ENCODE measurements around the gene ZXDC.

The ZXDC gene

GRCh38 chr3:126432361-126433104 is 43.2 kb downstream of the ZXDC start:
- Mint-ChIP-seq H3K4me3 (no peak overlapping the region), H3K27ac (no peak overlapping the region), H3K9me3 (peaks cover 3% of the 10 kb centered on the region), H3K36me3 (ENCODE audit: low read depth) (peaks cover 5% of the 10 kb centered on the region), H3K4me1 (ENCODE audit: low read depth) (no peaks in the 10 kb centered on the region), H3K27me3 (ENCODE audit: low read depth) (no peaks in the 10 kb centered on the region)
- DNase-seq (ENCODE audit: low spot score), result no peak

DNA sequence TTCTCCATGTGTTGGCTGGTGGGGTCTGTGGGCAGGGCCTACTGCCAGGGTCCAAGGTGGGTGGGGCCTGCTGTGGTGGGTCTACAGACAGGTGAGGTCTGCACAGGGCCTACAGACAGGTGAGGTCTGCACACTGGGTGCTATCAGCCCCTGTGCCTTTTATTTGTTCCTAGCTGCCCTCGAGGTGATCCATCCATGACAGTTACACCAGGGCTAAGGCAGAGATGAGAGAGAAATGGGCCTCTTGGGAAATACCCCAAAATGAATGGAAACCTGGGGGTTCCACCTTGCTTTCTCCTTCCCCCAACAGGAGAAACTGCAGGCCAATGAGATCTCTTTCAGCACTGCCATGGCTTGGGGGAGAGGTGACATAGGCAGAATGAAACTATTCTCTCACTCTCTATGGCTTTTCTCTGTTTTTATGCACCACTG is 44.6 kb downstream of the ZXDC start:
- Mint-ChIP-seq H3K36me3 (ENCODE audit: low read depth) (no peaks in the 10 kb centered on the region), H3K9me3 (peaks cover 12% of the 10 kb centered on the region), H3K4me1 (ENCODE audit: low read depth) (no peaks in the 10 kb centered on the region), H3K27ac (no peak overlapping the region), H3K4me3 (no peak overlapping the region), H3K27me3 (ENCODE audit: low read depth) (no peaks in the 10 kb centered on the region)
- DNase-seq (ENCODE audit: low spot score), result no peak

DNA sequence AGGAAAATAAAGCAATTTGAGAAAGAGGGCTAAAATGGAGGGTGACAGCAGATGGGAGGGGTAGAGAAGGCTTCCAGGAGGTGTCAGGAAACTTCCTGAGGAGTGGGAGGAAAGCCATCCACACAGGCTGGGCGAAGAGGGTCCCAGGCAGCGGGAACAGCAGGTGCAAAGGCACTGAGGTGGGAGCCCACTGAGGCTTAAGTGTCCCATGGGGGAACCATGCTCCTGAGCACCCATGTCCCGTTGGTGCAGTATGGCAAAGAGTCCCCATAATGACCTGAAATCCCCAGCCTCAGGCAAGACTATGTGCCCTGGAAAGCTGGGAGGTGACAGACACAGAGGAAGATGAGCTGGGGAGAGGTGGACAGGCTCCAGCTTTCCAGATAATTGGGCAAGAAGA is 50.9 kb downstream of the ZXDC start:
- Mint-ChIP-seq H3K36me3 (ENCODE audit: low read depth) (no peaks in the 10 kb centered on the region), H3K9me3 (peaks cover 21% of the 10 kb centered on the region)
- DNase-seq (ENCODE audit: low spot score), result no peak

GRCh38 chr3:126424039-126424717 is 51.5 kb downstream of the ZXDC start:
- no peaks in the 10 kb centered on the region for H3K36me3 Mint-ChIP-seq (ENCODE audit: low read depth)
- H3K9me3 Mint-ChIP-seq, result peaks cover 21% of the 10 kb centered on the region
- peaks cover 2% of the 10 kb centered on the region for H3K4me1 Mint-ChIP-seq (ENCODE audit: low read depth)
- H3K4me3 Mint-ChIP-seq, result no peak overlapping the region
- no peak overlapping the region for H3K27ac Mint-ChIP-seq
- no peak for DNase-seq (ENCODE audit: low spot score)
- H3K27me3 Mint-ChIP-seq (ENCODE audit: low read depth), result no peaks in the 10 kb centered on the region

More for the DNA sequence above, 50.9 kb downstream of the ZXDC start:
- Mint-ChIP-seq H3K4me1 (ENCODE audit: low read depth) (peaks cover 2% of the 10 kb centered on the region), H3K27ac (no peak overlapping the region), H3K27me3 (ENCODE audit: low read depth) (no peaks in the 10 kb centered on the region), H3K4me3 (no peak overlapping the region)

DNA sequence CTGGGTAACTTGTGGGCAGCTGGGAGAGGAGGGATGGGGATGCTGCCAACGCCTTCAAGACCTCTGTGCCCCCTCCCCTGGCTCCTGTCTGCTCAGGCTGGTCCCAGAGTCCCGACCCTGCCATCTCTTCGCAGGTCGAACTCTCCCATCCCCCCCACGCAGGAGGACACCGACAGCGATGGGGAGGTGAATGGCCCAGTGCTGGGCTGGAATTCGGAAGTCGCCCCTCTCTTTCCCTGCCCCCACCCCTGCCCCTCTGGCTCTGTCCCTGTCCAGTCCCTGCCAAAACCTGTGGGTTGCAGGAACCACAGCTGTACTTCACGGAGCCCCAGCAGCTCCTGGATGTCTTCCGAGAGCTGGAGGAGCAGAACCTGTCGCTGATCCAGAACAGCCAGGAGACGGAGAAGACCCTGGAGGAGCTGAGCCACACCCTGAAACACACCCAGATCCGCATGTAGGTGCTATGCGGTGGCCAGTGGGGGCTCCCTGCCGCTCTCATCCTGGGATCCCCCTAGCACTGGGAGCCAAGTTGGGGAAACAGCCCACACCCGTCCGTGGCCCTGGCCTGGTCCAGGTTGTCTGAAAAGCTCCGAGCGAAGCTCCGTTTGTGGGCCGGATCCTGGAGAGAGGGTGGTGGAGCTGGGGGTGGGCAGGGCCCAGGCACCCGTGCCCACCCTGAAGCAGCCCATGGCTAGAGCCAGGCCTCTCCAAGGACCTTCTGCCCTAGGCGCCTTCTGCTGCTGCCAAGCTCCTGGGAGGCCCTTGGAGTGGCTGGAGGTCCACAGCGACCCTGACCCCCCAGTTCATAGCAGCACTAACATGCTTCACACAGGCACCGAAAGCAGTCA is 52.3 kb downstream of the ZXDC start:
- no peak overlapping the region for H3K4me3 Mint-ChIP-seq
- H3K36me3 Mint-ChIP-seq (ENCODE audit: low read depth), result no peaks in the 10 kb centered on the region
- no peaks in the 10 kb centered on the region for H3K27me3 Mint-ChIP-seq (ENCODE audit: low read depth)
- DNase-seq (ENCODE audit: low spot score), result no peak
- H3K27ac Mint-ChIP-seq, result no peak overlapping the region
- H3K4me1 Mint-ChIP-seq (ENCODE audit: low read depth), result peaks cover 2% of the 10 kb centered on the region
- H3K9me3 Mint-ChIP-seq, result peaks cover 21% of the 10 kb centered on the region

- no peaks in the 10 kb centered on the region for H3K27me3 Mint-ChIP-seq (ENCODE audit: low read depth)
- peaks cover 2% of the 10 kb centered on the region for H3K4me1 Mint-ChIP-seq (ENCODE audit: low read depth)
- DNase-seq (ENCODE audit: low spot score), result no peak
- H3K9me3 Mint-ChIP-seq, result peaks cover 19% of the 10 kb centered on the region
- no peak overlapping the region for H3K4me3 Mint-ChIP-seq
- no peaks in the 10 kb centered on the region for H3K36me3 Mint-ChIP-seq (ENCODE audit: low read depth)
- H3K27ac Mint-ChIP-seq, result no peak overlapping the region
Measured at GRCh38 chr3:126422571-126423091, 53.1 kb downstream of the ZXDC start.

DNA sequence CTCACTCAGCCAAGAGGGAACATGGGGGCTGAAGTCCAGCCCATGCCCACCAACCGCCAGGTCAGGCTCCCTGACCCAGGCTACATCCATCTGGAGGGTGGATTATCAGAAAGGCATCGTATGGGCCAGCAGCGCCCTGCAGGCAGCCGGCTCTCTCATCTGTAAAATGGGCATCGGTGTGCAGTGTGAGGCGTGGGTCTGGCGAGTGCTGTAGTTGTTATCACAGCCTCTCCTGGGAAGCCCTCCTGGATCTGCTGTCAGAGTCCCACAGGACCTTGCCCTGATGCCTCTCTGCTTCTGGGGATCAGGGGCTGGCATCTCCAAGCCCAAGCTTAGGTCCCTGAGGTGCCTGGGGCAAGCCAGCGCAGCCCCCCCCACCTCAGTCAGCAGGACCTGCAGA is 53.6 kb downstream of the ZXDC start:
- Mint-ChIP-seq H3K4me3 (no peak overlapping the region), H3K27me3 (ENCODE audit: low read depth) (no peaks in the 10 kb centered on the region)

DNA sequence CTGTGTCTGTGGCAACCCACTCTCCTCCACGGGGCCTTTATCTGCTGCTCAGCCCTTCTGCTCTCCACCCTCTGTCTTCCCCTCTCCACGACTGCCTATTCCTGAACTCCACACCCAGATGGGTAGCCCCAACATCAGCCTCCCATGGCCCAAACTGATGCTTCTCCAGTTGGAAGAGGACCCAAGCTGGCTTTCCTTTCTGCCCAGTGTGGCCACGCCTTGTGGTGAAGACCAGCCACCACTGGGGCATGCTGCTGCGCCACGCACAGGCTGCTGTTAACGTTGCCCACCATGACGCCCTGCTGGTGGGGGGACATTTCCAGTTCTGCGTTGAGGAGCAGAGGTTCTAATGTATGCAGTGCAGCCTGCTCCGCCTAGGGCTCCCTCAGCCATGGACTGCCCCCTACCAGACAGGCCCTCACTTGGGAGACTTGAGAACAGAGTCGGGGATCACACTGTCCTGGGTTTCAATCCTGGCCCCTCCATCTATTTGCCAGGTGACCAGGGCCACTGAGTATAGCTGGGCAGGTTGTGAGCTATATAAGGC is 54.0 kb downstream of the ZXDC start:
- Mint-ChIP-seq H3K27ac (no peak overlapping the region), H3K9me3 (peaks cover 9% of the 10 kb centered on the region), H3K27me3 (ENCODE audit: low read depth) (no peaks in the 10 kb centered on the region), H3K4me1 (ENCODE audit: low read depth) (peaks cover 2% of the 10 kb centered on the region), H3K4me3 (no peak overlapping the region), H3K36me3 (ENCODE audit: low read depth) (no peaks in the 10 kb centered on the region)
- DNase-seq (ENCODE audit: low spot score), result no peak

More for the DNA sequence above, 53.6 kb downstream of the ZXDC start:
- H3K4me1 Mint-ChIP-seq (ENCODE audit: low read depth), result peaks cover 2% of the 10 kb centered on the region
- no peak for DNase-seq (ENCODE audit: low spot score)
- H3K9me3 Mint-ChIP-seq, result peaks cover 14% of the 10 kb centered on the region
- no peak overlapping the region for H3K27ac Mint-ChIP-seq
- no peaks in the 10 kb centered on the region for H3K36me3 Mint-ChIP-seq (ENCODE audit: low read depth)

GRCh38 chr3:126419886-126420786 is 55.6 kb downstream of the ZXDC start:
- DNase-seq (ENCODE audit: low spot score), result no peak
- Mint-ChIP-seq H3K4me1 (ENCODE audit: low read depth) (peaks cover 2% of the 10 kb centered on the region), H3K4me3 (no peak overlapping the region), H3K27ac (no peak overlapping the region), H3K9me3 (no peaks in the 10 kb centered on the region), H3K36me3 (ENCODE audit: low read depth) (no peaks in the 10 kb centered on the region), H3K27me3 (ENCODE audit: low read depth) (no peaks in the 10 kb centered on the region)

- no peak overlapping the region for H3K4me3 Mint-ChIP-seq
- H3K36me3 Mint-ChIP-seq (ENCODE audit: low read depth), result no peaks in the 10 kb centered on the region
- peaks cover 2% of the 10 kb centered on the region for H3K27me3 Mint-ChIP-seq (ENCODE audit: low read depth)
- no peak for DNase-seq (ENCODE audit: low spot score)
- H3K9me3 Mint-ChIP-seq, result no peaks in the 10 kb centered on the region
- H3K4me1 Mint-ChIP-seq (ENCODE audit: low read depth), result peaks cover 2% of the 10 kb centered on the region
- no peak overlapping the region for H3K27ac Mint-ChIP-seq
Measured at GRCh38 chr3:126419151-126419703, 56.5 kb downstream of the ZXDC start.

- no peak overlapping the region for H3K27ac Mint-ChIP-seq
- peaks cover 2% of the 10 kb centered on the region for H3K27me3 Mint-ChIP-seq (ENCODE audit: low read depth)
- no peaks in the 10 kb centered on the region for H3K36me3 Mint-ChIP-seq (ENCODE audit: low read depth)
- H3K4me3 Mint-ChIP-seq, result no peak overlapping the region
- no peaks in the 10 kb centered on the region for H3K9me3 Mint-ChIP-seq
- no peak for DNase-seq (ENCODE audit: low spot score)
- H3K4me1 Mint-ChIP-seq (ENCODE audit: low read depth), result peaks cover 2% of the 10 kb centered on the region
Measured at GRCh38 chr3:126418661-126419131, 57.0 kb downstream of the ZXDC start.

- Mint-ChIP-seq H3K27ac (no peak overlapping the region), H3K4me1 (ENCODE audit: low read depth) (peaks cover 2% of the 10 kb centered on the region), H3K27me3 (ENCODE audit: low read depth) (peaks cover 2% of the 10 kb centered on the region), H3K9me3 (no peaks in the 10 kb centered on the region), H3K36me3 (ENCODE audit: low read depth) (no peaks in the 10 kb centered on the region), H3K4me3 (no peak overlapping the region)
- no peak for DNase-seq (ENCODE audit: low spot score)
Measured at GRCh38 chr3:126417981-126418530, 57.6 kb downstream of the ZXDC start.

All from T-helper 2 cell treated with Interferon-gamma antibody and Interleukin-4, amounts not matched to agents 5 μg/mL and 100 μg/mL, for 36 hours (primary cell).